Spleen (tissue), 7 donors: ENCODE measurements around the gene ROR1.

Experiments
- CTCF ChIP-seq, 11 experiments: fragments of 200-600 bp in 7 of 11; fragments of 450-650 bp in 4 of 11; sonication (generic) in 4 of 11; IDR thresholded peaks in 8 of 11; conservative IDR thresholded peaks in 3 of 11; 1 replicate in 7 of 11; 2 replicates in 4 of 11; pipeline versions ENCODE4 v1.4.0 to v1.8.0; 2016 to 2021; ENCODE audit warnings: antibody characterized with exemption in 11 of 11, inconsistent platforms in 4 of 11, mild to moderate bottlenecking in 1 of 11
- POLR2A ChIP-seq, 3 donors: fragments of 450-650 bp; IDR thresholded peaks; one replicate each; pipeline ENCODE4 v1.5.1; 2017; ENCODE audit warnings: antibody characterized with exemption in 3 of 3, mild to moderate bottlenecking in 1 of 3
- POLR2AphosphoS5 ChIP-seq, 3 donors: sonication (generic); formaldehyde crosslinking; IDR thresholded peaks; one replicate each; pipeline ENCODE4 v1.5.1; 2017; ENCODE audit warnings: antibody characterized with exemption in 3 of 3
- donor health status: DM: no; HTN: no; CAD: no; lungs with moderate emphysema.
- donor health status: DM: no; HTN: no; CAD: no.
- donor health status: DM: no; HTN: no; CAD: no.

DNA sequence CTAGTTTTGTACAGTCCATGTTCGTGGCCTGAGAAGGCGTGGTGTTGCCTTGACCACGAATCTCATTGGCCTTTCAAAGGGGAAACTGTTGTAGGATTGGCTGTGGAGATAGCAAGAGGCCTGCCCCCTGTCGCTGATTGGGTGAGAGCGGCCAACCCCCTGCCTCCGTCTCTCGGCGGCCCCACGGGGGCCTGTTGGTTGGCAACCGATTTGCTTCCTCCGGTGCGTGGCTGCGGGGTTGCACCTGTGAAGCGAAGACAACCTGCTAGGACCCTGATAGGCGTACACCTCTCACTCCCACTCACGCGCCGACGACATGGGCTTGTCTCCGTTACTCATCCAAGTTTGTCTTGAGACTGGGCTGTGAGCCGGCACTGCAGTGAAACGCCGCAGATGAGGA, 429.6 kb downstream of the ROR1 start, which contains the start of gene UBE2U:
- TF ChIP-seq CTCF (IDR thresholded peaks at IDR 0.05 in 8 of 11, conservative IDR thresholded peaks at IDR 0.05 in 3 of 11): no peak
- TF ChIP-seq POLR2A (IDR thresholded peaks at IDR 0.05): no peak
- TF ChIP-seq POLR2AphosphoS5 (IDR thresholded peaks at IDR 0.05): no peak
